Mucosa of stomach (tissue), 1 donor: ENCODE measurements around the gene C16orf78.

Experiments
- H3K27me3 ChIP-seq: one replicate; pipeline ENCODE4 v1.7.0; 2013; ENCODE audit warnings: mild to moderate bottlenecking, low read length; ENCODE audit not compliant: control insufficient read depth, insufficient read depth
- H3K36me3 ChIP-seq: one replicate; pipeline ENCODE4 v1.7.0; 2013; ENCODE audit warnings: low read length; ENCODE audit not compliant: control insufficient read depth, insufficient read depth
- H3K4me1 ChIP-seq: one replicate; pipeline ENCODE4 v1.7.0; 2013; ENCODE audit warnings: mild to moderate bottlenecking, low read length; ENCODE audit not compliant: control insufficient read depth, insufficient read depth
- H3K4me3 ChIP-seq: one replicate; pipeline ENCODE4 v1.7.0; 2013; ENCODE audit warnings: low read length
- H3K9ac ChIP-seq: one replicate; pipeline ENCODE4 v1.7.0; 2013; ENCODE audit warnings: mild to moderate bottlenecking, low read length, moderate library complexity
- H3K9me3 ChIP-seq: one replicate; pipeline ENCODE4 v1.7.0; 2013; ENCODE audit warnings: mild to moderate bottlenecking, low read length, moderate library complexity; ENCODE audit not compliant: control insufficient read depth
- donor health status: Pancreatic carcinoma.

Gene C16orf78

GRCh38 chr16:49341706-49342105 lies 31.9 kb upstream of the C16orf78 start:
- Histone ChIP-seq H3K4me3 (no peak overlapping the region), H3K27me3 (no peaks in the 10 kb centered on the region), H3K9me3 (no peaks in the 10 kb centered on the region)

DNA sequence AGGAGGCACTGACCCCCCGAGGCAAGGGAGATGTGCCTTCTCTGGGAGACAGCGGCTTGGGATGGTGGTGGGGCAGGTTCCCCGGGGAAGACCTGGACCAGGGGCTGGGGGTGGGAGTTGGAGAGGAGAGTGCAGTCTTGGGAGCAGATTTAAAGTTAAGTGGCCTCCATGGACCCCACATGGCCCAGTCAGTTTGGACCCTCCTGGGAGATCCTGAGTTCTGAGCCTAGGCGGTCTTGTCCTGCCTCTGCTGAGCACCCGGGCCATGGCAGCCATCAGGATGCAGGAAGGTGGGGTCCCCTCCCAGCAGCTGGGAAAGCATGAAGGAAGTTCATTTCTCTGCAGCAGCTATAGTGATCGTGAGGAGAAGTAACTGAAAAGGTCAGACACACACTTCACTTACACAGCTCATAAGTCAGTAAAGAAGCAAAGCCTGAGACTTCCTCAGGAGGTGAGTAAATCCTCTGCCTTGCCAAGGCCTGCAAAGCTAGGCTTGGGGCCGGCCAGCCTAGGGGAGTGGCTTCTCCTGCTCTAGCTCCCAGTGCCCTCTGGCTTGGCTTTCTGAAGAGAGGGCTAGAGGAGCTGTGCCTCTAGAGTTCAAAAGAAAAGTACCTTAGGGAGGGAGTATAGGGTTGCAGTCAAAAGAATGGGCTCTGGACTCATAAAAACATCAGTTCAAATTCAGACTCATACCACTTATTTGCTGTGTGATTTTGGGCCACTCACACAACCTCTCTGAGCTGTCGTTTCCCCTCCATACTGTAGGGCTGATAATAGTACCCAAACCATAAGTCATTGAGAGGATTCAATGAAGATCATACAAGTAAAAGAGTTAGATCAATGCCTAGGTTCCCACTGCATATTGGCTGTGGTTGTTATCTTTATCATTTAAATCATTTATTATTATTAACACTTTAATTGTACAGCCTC lies 31.0 kb upstream of the C16orf78 start:
- Histone ChIP-seq H3K4me1 (no peaks in the 10 kb centered on the region), H3K9me3 (no peaks in the 10 kb centered on the region), H3K36me3 (no peaks in the 10 kb centered on the region), H3K9ac (no peak overlapping the region), H3K27me3 (no peaks in the 10 kb centered on the region), H3K4me3 (no peak overlapping the region)

More at GRCh38 chr16:49341706-49342105, 31.9 kb upstream of the C16orf78 start:
- Histone ChIP-seq H3K4me1 (no peaks in the 10 kb centered on the region), H3K36me3 (no peaks in the 10 kb centered on the region), H3K9ac (no peak overlapping the region)

- H3K9ac ChIP-seq: no peak overlapping the region
- no peaks in the 10 kb centered on the region for H3K9me3 ChIP-seq
- peaks cover under 1% of the 10 kb centered on the region for H3K27me3 ChIP-seq
- no peaks in the 10 kb centered on the region for H3K36me3 ChIP-seq
- no peak overlapping the region for H3K4me3 ChIP-seq
- H3K4me1 ChIP-seq: no peaks in the 10 kb centered on the region
These were observed 30.3 kb upstream of the C16orf78 start for GRCh38 chr16:49343291-49343690.

- H3K27me3 ChIP-seq: peaks cover 3% of the 10 kb centered on the region
- no peak overlapping the region for H3K4me3 ChIP-seq
- H3K36me3 ChIP-seq: no peaks in the 10 kb centered on the region
- H3K9ac ChIP-seq: no peak overlapping the region
- no peaks in the 10 kb centered on the region for H3K4me1 ChIP-seq
- H3K9me3 ChIP-seq: no peaks in the 10 kb centered on the region
These were observed 29.2 kb upstream of the C16orf78 start for GRCh38 chr16:49344401-49344800.

GRCh38 chr16:49345829-49346228 lies 27.8 kb upstream of the C16orf78 start:
- H3K4me1 ChIP-seq: no peaks in the 10 kb centered on the region
- no peaks in the 10 kb centered on the region for H3K9me3 ChIP-seq
- H3K27me3 ChIP-seq: peaks cover 7% of the 10 kb centered on the region
- H3K36me3 ChIP-seq: no peaks in the 10 kb centered on the region
- H3K4me3 ChIP-seq: no peak overlapping the region
- no peak overlapping the region for H3K9ac ChIP-seq

GRCh38 chr16:49346459-49346858 lies 27.1 kb upstream of the C16orf78 start:
- Histone ChIP-seq H3K27me3 (peaks cover 7% of the 10 kb centered on the region), H3K36me3 (no peaks in the 10 kb centered on the region), H3K9me3 (no peaks in the 10 kb centered on the region), H3K4me3 (no peak overlapping the region), H3K9ac (no peak overlapping the region), H3K4me1 (no peaks in the 10 kb centered on the region)

GRCh38 chr16:49347476-49347875 lies 26.1 kb upstream of the C16orf78 start:
- Histone ChIP-seq H3K9ac (no peak overlapping the region), H3K9me3 (no peaks in the 10 kb centered on the region), H3K36me3 (no peaks in the 10 kb centered on the region), H3K4me1 (no peaks in the 10 kb centered on the region), H3K27me3 (peaks cover 7% of the 10 kb centered on the region), H3K4me3 (no peak overlapping the region)

DNA sequence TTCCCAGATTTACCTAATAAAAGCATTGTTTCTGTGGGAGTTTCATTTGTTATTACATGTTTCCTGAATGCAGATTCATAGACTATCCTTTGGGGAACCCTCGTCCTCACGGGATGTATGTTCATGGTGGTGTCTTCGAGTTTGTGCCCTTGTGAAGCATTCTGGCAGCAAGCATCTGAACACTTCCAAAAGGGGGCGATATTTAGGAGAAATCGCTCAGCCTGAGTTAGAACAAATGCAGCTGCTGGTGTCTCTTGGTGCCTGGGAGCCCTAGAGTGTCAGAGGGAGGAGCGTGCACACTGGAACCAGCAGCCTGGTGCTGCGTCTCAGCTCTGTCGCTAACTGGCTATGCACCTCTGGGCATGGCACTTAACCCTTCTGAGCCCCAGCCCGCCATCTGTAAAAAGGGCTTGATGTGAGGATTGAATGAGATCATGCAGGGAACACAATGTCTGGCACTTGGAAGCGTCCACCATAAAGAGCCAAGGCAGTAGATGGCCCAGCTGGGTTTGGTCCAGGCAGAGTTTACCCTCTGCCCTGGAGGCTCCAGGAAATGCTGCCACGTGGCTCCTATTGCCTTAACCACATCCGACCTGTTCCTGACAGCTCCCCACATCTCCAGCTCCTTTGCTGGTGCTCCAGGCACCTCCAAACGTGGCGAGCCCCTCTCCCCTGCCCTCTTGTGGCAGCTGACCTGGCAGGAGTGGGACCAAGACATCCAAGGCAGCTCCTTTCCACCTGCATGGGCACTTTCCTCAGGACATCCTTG lies 25.0 kb upstream of the C16orf78 start:
- Histone ChIP-seq H3K36me3 (no peaks in the 10 kb centered on the region), H3K9me3 (no peaks in the 10 kb centered on the region), H3K9ac (no peak overlapping the region), H3K4me1 (no peaks in the 10 kb centered on the region), H3K27me3 (peaks cover 7% of the 10 kb centered on the region), H3K4me3 (no peak overlapping the region)

- no peak overlapping the region for H3K9ac ChIP-seq
- H3K4me3 ChIP-seq: no peak overlapping the region
- H3K36me3 ChIP-seq: no peaks in the 10 kb centered on the region
- peaks cover 7% of the 10 kb centered on the region for H3K27me3 ChIP-seq
- no peaks in the 10 kb centered on the region for H3K9me3 ChIP-seq
- H3K4me1 ChIP-seq: no peaks in the 10 kb centered on the region
These were observed 24.0 kb upstream of the C16orf78 start for GRCh38 chr16:49349446-49350168.

DNA sequence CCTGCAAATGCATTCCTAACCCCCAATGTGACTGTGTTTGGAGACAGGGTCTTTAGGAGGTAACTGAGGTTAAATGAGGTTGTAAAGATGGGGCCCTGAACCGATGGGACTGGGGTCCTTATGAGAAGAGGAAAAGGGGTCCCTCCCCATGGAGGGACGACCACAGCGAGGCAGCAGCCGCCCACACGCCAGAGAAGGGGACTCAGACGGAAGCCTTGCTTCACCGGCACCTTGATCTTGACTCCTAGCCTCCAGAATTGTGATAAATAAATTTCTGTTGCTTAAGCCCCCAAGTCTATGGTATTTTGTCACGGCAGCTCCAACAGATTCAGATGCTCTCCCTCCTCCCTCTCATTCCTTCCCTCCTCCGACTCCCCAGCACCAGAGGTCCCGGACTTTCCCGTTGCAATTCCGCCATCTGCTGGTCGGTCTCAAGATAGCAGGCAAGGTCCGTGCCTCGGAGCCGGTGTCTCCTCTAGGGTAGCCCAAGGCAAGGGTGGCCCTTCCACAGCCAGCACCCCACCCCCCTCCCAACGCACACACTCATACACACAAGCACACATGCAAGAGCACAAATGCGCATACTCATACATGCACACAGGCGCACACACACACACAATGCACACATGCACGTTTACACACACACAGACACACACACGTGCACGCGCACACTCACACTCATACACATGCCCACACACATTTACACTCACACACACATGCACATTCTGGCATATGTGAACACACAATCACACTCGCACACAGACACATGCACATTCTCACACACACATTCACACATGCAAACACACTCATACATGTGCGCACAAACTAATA lies 23.1 kb upstream of the C16orf78 start:
- H3K36me3 ChIP-seq: no peaks in the 10 kb centered on the region
- H3K9me3 ChIP-seq: no peaks in the 10 kb centered on the region
- H3K4me1 ChIP-seq: no peaks in the 10 kb centered on the region
- no peak overlapping the region for H3K4me3 ChIP-seq
- H3K9ac ChIP-seq: no peak overlapping the region
- peaks cover 7% of the 10 kb centered on the region for H3K27me3 ChIP-seq

DNA sequence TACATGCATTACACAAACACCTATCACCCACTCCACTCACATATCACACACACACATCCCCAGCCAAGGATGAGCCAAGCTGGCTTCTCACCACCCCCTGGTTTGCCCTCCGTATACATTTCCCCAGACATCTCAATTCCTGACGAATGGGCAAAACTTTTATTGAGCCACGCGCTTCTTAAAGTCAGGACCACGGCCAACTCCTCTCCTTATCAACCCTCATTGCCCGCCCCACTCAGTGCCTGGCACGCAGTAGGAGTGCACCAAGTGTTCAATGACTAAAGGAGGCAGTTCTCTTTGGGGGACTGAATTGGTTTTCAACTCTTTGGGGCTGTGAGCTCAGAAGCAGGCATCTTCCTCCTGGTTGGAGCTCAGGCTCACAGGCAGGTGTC lies 22.5 kb upstream of the C16orf78 start:
- Histone ChIP-seq H3K9me3 (no peaks in the 10 kb centered on the region), H3K4me1 (no peaks in the 10 kb centered on the region), H3K4me3 (no peak overlapping the region), H3K36me3 (no peaks in the 10 kb centered on the region), H3K9ac (no peak overlapping the region), H3K27me3 (peaks cover 7% of the 10 kb centered on the region)
